WTC11 (cell line): Measurements from ENCODE around the gene FAM3C. TPM values are rescaled to one million over a fixed set of nuclear protein-coding genes. Genes with fewer than 3 reads are reported as not detected.

ENCODE experiments used
- ATAC-seq: fragments of 200-7000 bp; cut with Tn5 transposase; 2 replicates; pipeline ENCODE4 v1.10.0; 2021; ENCODE audit warnings: mild to moderate bottlenecking, moderate library complexity
- CTCF ChIA-PET: fragments of 300-600 bp; sonication (Branson Sonifier 250); formaldehyde crosslinking; loops from one replicate; lab custom pipeline; 2021; ENCODE audit warnings: antibody characterized with exemption; lab: Charles Lee
- POLR2A ChIA-PET: fragments of 350-600 bp; sonication (Branson Sonifier 250); formaldehyde crosslinking; loops from one replicate; lab custom pipeline; 2021; ENCODE audit warnings: antibody characterized with exemption; lab: Charles Lee
- DNase-seq: peaks from one replicate; pipeline ENCODE4 v3.0.0; 2021; ENCODE audit warnings: low spot score
- H3K27ac Mint-ChIP-seq: 2 replicates; pipeline ENCODE4 v1.8.0; 2021; ENCODE audit warnings: mixed read lengths
- H3K27me3 Mint-ChIP-seq: 2 replicates; pipeline ENCODE4 v1.8.0; 2021; ENCODE audit warnings: low read depth, mild to moderate bottlenecking, moderate library complexity, mixed read lengths
- H3K36me3 Mint-ChIP-seq: 2 replicates; pipeline ENCODE4 v1.8.0; 2021; ENCODE audit warnings: mixed read lengths
- H3K4me1 Mint-ChIP-seq: 2 replicates; pipeline ENCODE4 v1.8.0; 2022; ENCODE audit warnings: mixed read lengths
- H3K4me3 Mint-ChIP-seq: 2 replicates; pipeline ENCODE4 v1.8.0; 2021; ENCODE audit warnings: mild to moderate bottlenecking, moderate library complexity, mixed read lengths
- H3K9me3 Mint-ChIP-seq: 2 replicates; pipeline ENCODE4 v1.8.0; 2021; ENCODE audit warnings: mixed read lengths
- AR ChIP-seq: fragments of 250-450 bp; sonication (Bioruptor Pico); IDR thresholded peaks from 2 replicates; pipeline ENCODE4 v1.9.0; 2021; ENCODE audit warnings: mild to moderate bottlenecking
- EMX1 ChIP-seq: fragments of 250-450 bp; sonication (Bioruptor Pico); IDR thresholded peaks from 2 replicates; pipeline ENCODE4 v1.8.0; 2021; ENCODE audit warnings: mild to moderate bottlenecking
- GABPB1 ChIP-seq: sonication (generic); formaldehyde crosslinking; IDR thresholded peaks from 2 replicates; pipeline ENCODE4 v1.8.1; 2023; ENCODE audit warnings: mild to moderate bottlenecking, missing genetic modification reagents
- GTF2I ChIP-seq: fragments of 250-450 bp; sonication (Bioruptor Pico); conservative IDR thresholded peaks from 2 replicates; pipeline ENCODE4 v1.4.0; 2021; ENCODE audit warnings: mild to moderate bottlenecking
- HMGA2 ChIP-seq: fragments of 250-450 bp; sonication (Bioruptor Pico); IDR thresholded peaks from 2 replicates; pipeline ENCODE4 v1.4.0; 2021; ENCODE audit warnings: mild to moderate bottlenecking, moderate library complexity
- HMGXB4 ChIP-seq: sonication (generic); formaldehyde crosslinking; IDR thresholded peaks from 2 replicates; pipeline ENCODE4 v1.8.1; 2023; ENCODE audit warnings: mild to moderate bottlenecking, moderate library complexity, missing genetic modification reagents
- JUN ChIP-seq: sonication (generic); formaldehyde crosslinking; IDR thresholded peaks from 2 replicates; pipeline ENCODE4 v1.8.0; 2023; ENCODE audit warnings: mild to moderate bottlenecking, missing genetic modification reagents
- NFATC4 ChIP-seq: fragments of 250-450 bp; sonication (Bioruptor Pico); IDR thresholded peaks from 2 replicates; pipeline ENCODE4 v1.9.0; 2021; ENCODE audit warnings: mild to moderate bottlenecking
- NFE2L1 ChIP-seq: sonication (generic); formaldehyde crosslinking; IDR thresholded peaks from 2 replicates; pipeline ENCODE4 v1.8.1; 2023; ENCODE audit warnings: missing genetic modification reagents
- PREB ChIP-seq: sonication (generic); formaldehyde crosslinking; IDR thresholded peaks from 2 replicates; pipeline ENCODE4 v1.8.1; 2022; ENCODE audit warnings: mild to moderate bottlenecking, missing genetic modification reagents, moderate library complexity, borderline replicate concordance
- RORB ChIP-seq: fragments of 250-450 bp; sonication (Bioruptor Pico); IDR thresholded peaks from 2 replicates; pipeline ENCODE4 v1.9.0; 2021; ENCODE audit warnings: mild to moderate bottlenecking
- STAT6 ChIP-seq: sonication (generic); formaldehyde crosslinking; conservative IDR thresholded peaks from 2 replicates; pipeline ENCODE4 v1.8.1; 2023; ENCODE audit warnings: mild to moderate bottlenecking, low read depth, missing genetic modification reagents, moderate library complexity
- USF1 ChIP-seq: sonication (generic); formaldehyde crosslinking; IDR thresholded peaks from 2 replicates; pipeline ENCODE4 v1.8.0; 2022; ENCODE audit warnings: mild to moderate bottlenecking, missing genetic modification reagents
- ZNF138 ChIP-seq: sonication (generic); formaldehyde crosslinking; conservative IDR thresholded peaks from 2 replicates; pipeline ENCODE4 v1.8.1; 2022; ENCODE audit warnings: mild to moderate bottlenecking, moderate library complexity, missing genetic modification reagents
- ZNF263 ChIP-seq: sonication (generic); formaldehyde crosslinking; IDR thresholded peaks from 2 replicates; pipeline ENCODE4 v1.8.1; 2022; ENCODE audit warnings: low read depth, mild to moderate bottlenecking, moderate library complexity, missing genetic modification reagents
- total RNA-seq: library from RNA; stranded (reverse); gene quantifications from 3 replicates; pipeline ENCODE4 v1.2.3, GENCODE V29; 2021
- TF ChIP-seq, protein P1 (sequence below): fragments of 250-450 bp; sonication (Bioruptor Pico); conservative IDR thresholded peaks from 2 replicates; pipeline ENCODE4 v1.9.0; 2021; ENCODE audit warnings: mild to moderate bottlenecking
- TF ChIP-seq, protein P2 (sequence below): sonication (generic); formaldehyde crosslinking; IDR thresholded peaks from 2 replicates; pipeline ENCODE4 v1.8.1; 2023; ENCODE audit warnings: mild to moderate bottlenecking, missing genetic modification reagents

The FAM3C gene
- total RNA-seq, 1 experiment from 2014 or later, result 65.7 TPM

DNA sequence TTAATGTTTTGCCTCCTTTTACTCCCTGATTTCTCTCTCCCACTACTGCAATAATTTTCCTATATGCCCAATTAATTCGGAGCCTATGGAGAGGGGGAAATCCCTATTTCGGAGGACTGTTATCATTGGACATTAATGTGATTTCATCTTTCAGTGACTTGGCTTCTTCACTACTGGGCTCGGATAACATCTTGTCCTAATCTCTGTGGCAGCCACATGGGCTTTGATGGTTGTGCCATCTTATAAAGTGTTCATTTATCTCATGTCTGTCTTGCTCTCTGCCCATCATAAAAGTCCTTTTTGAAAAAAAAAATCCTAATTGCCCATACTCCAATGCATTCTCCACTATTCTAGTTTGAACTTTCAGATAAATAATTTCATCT, 15.5 kb upstream of the FAM3C start:
- ChIA-PET POLR2A (no interaction called here), CTCF (interaction anchor here (2.9 kb wide), 1 partner anchor 16 kb away, joined by 14 read pairs; the partner anchor contains the start of gene FAM3C)
- DNase-seq, result no peak
- Mint-ChIP-seq H3K4me3 (no peak overlapping the region), H3K27me3 (no peaks in the 10 kb centered on the region), H3K27ac (no peak overlapping the region), H3K4me1 (peaks cover 15% of the 10 kb centered on the region), H3K36me3 (no peaks in the 10 kb centered on the region), H3K9me3 (peaks cover 6% of the 10 kb centered on the region)
- no peak for ATAC-seq
- TF ChIP-seq NFE2L1 (CRISPR knock-in tag) (no peak), RORB (CRISPR knock-in tag) (no peak), HMGA2 (CRISPR knock-in tag) (no peak), STAT6 (CRISPR knock-in tag) (no peak), HMGXB4 (no peak)

DNA sequence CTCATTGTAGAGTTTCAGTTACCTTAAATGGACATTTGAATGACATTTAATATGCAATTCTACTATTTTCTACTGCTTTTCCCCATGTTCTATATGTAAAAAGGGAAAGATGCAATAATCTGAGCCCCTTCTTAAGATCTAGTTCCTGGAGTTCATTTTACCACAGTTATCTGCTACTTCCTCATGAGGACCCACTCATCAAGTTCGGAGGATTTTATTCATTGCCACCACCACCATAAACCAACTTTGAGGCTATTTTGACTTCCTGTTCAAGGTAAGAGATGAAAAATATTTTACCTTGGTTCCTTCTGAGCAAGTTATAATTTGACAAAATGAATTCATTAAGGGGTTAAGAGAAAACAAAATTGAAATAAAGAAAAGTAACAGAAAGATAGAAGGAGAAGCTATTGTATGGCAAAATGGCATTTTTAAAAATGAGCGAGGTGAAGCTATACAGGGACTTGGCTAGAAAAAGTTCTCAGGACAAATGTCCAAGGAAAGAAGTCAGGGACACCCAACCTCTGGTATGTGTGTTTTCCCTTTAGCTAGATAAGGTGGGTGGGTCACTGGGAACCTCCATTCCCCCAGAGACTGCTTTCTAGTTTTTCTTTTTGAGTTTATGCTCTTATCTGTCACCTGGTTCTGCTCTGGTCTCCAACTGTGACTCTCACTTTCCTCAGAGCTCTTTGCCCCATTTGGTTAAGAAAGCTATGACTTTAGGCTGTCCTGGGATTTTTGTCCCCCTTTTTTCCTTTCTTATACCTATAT, 14.9 kb upstream of the FAM3C start:
- Mint-ChIP-seq H3K27me3 (no peaks in the 10 kb centered on the region), H3K27ac (no peak overlapping the region), H3K4me3 (no peak overlapping the region), H3K9me3 (peaks cover 6% of the 10 kb centered on the region), H3K36me3 (no peaks in the 10 kb centered on the region), H3K4me1 (peaks cover 15% of the 10 kb centered on the region)
- DNase-seq (no peak), ATAC-seq (no peak)
- CTCF ChIA-PET, result interaction anchor here (2.9 kb wide), 1 partner anchor 15 kb away, joined by 14 read pairs; the partner anchor contains the start of gene FAM3C
- TF ChIP-seq ZNF138 (CRISPR knock-in tag) (no peak), USF1 (CRISPR knock-in tag) (no peak), NFATC4 (CRISPR knock-in tag) (no peak), EMX1 (no peak), GTF2I (CRISPR knock-in tag) (no peak), ZNF263 (CRISPR knock-in tag) (no peak), JUN (CRISPR knock-in tag) (no peak), HMGA2 (CRISPR knock-in tag) (no peak)
- TF ChIP-seq, protein P1, sequence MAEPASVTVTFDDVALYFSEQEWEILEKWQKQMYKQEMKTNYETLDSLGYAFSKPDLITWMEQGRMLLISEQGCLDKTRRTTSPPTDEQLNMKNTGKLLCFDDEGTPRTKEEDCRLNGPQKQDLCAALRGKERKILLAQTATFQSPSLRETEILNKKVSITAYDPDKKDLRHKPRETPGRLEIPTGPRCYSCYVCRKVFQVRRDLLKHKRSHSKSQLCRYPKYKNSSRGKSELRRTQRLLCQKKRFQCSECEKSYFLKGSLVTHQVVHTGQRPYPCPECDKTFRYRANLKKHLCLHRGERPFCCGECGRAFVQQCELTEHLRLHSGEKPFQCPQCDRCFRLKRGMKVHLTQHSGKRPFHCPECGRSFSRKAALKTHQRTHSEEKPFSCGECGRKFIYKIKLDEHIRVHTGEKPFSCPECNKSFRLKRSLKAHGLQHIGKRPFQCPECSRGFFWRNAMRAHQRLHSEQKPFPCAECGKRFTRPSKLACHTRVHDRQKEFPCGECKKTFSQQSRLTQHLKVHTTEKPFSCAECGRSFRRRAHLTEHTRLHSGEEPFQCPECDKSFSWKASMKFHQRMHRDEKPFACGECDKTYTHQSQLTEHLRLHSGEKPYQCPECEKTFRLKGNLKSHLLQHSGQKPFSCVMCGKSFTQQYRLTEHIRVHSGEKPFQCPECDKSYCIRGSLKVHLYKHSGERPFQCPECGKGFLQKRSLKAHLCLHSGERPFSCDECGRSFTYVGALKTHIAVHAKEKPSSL (CRISPR knock-in tag), result no peak
- POLR2A ChIA-PET, result no interaction called here

DNA sequence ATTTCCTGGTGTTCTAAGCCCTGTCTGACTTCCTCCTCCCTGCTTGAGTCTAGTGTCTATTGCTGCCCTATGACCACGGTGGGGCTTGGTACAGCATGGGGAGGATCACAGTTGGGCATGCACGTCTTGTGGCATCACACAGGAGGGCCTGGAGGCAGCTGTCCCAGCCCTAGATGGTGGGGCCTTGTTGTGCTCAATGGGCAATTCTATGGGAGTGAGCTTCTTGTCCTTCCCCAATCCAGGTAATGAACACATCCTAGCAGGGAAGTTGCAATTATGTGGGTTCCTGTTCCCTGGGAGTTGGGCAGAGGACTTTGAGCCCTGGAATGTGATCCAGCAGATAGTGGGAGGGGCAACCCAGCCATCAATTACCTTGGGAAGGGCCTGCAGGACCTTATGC, 10.8 kb upstream of the FAM3C start:
- Mint-ChIP-seq H3K9me3 (no peaks in the 10 kb centered on the region), H3K27ac (no peak overlapping the region), H3K36me3 (no peaks in the 10 kb centered on the region), H3K27me3 (no peaks in the 10 kb centered on the region), H3K4me1 (peaks cover 14% of the 10 kb centered on the region), H3K4me3 (no peak overlapping the region)
- ATAC-seq, result peak; percentile 69
- POLR2A ChIA-PET, result no interaction called here
- CTCF ChIA-PET, result no interaction called here
- no peak for DNase-seq
- no peak for TF ChIP-seq JUN (CRISPR knock-in tag)
- TF ChIP-seq, protein P2, sequence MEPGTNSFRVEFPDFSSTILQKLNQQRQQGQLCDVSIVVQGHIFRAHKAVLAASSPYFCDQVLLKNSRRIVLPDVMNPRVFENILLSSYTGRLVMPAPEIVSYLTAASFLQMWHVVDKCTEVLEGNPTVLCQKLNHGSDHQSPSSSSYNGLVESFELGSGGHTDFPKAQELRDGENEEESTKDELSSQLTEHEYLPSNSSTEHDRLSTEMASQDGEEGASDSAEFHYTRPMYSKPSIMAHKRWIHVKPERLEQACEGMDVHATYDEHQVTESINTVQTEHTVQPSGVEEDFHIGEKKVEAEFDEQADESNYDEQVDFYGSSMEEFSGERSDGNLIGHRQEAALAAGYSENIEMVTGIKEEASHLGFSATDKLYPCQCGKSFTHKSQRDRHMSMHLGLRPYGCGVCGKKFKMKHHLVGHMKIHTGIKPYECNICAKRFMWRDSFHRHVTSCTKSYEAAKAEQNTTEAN (CRISPR knock-in tag), result no peak
- no peak for TF ChIP-seq GABPB1 (CRISPR knock-in tag)
- TF ChIP-seq AR, result no peak
- no peak for TF ChIP-seq PREB (CRISPR knock-in tag)
- TF ChIP-seq ZNF138 (CRISPR knock-in tag), result no peak
